Liver (tissue), 9 donors: Measurements from ENCODE around the gene SPI1. TPM values are rescaled to one million over a fixed set of nuclear protein-coding genes. Genes with fewer than 3 reads are reported as not detected.

ENCODE experiments used
- DNase-seq: peaks from one replicate; pipeline ENCODE4 v3.0.0-alpha.2; 2017; ENCODE audit warnings: low spot score
- H3K27ac ChIP-seq, 2 donors: one replicate each; pipeline ENCODE4 v1.7.0; 2013; ENCODE audit warnings: inconsistent platforms in 2 of 2, low read length in 2 of 2, control low read depth in 1 of 2, low read depth in 1 of 2, mild to moderate bottlenecking in 1 of 2
- H3K27me3 ChIP-seq, 4 donors: one replicate each; pipeline versions ENCODE4 v1.6.1 to v1.7.0; 2013; ENCODE audit warnings: low read length in 3 of 4, inconsistent platforms in 1 of 4, mild to moderate bottlenecking in 1 of 4, moderate library complexity in 1 of 4; ENCODE audit not compliant: control insufficient read depth in 4 of 4, insufficient read depth in 4 of 4
- H3K36me3 ChIP-seq, 4 donors: one replicate each; pipeline versions ENCODE4 v1.6.1 to v1.7.0; 2013; ENCODE audit warnings: low read length in 3 of 4, mild to moderate bottlenecking in 3 of 4, low read depth in 1 of 4, moderate library complexity in 1 of 4; ENCODE audit not compliant: control insufficient read depth in 4 of 4, insufficient read depth in 3 of 4
- H3K4me1 ChIP-seq, 4 donors: one replicate each; pipeline versions ENCODE4 v1.6.1 to v1.7.0; 2013; ENCODE audit warnings: low read length in 3 of 4, mild to moderate bottlenecking in 3 of 4, moderate library complexity in 1 of 4; ENCODE audit not compliant: control insufficient read depth in 4 of 4, insufficient read depth in 4 of 4
- H3K4me3 ChIP-seq, 3 donors: one replicate each; pipeline versions ENCODE4 v1.6.1 to v1.7.0; 2013; ENCODE audit warnings: low read length in 3 of 3, control low read depth in 1 of 3, low read depth in 1 of 3, mild to moderate bottlenecking in 1 of 3
- H3K9ac ChIP-seq, 2 donors: one replicate each; pipeline ENCODE4 v1.7.0; 2013; ENCODE audit warnings: low read length in 2 of 2, mild to moderate bottlenecking in 2 of 2, moderate library complexity in 2 of 2, control low read depth in 1 of 2, low read depth in 1 of 2
- H3K9me3 ChIP-seq, 4 donors: one replicate each; pipeline versions ENCODE4 v1.6.1 to v1.7.0; 2013; ENCODE audit warnings: low read length in 3 of 4; ENCODE audit not compliant: control insufficient read depth in 4 of 4
- ATF3 ChIP-seq: IDR thresholded peaks from 2 replicates; pipeline ENCODE4 v1.6.1; 2016; ENCODE audit warnings: antibody characterized with exemption
- CTCF ChIP-seq: fragments of 150-350 bp; IDR thresholded peaks from 2 replicates; pipeline ENCODE4 v1.5.1; 2017; ENCODE audit warnings: improper control_type of control experiment, low read depth, low read length; ENCODE audit not compliant: missing input control
- EGR1 ChIP-seq, 2 donors: IDR thresholded peaks; 2 replicates each; pipeline ENCODE4 v1.6.1; 2016 to 2018; ENCODE audit warnings: antibody characterized with exemption in 2 of 2, low read depth in 2 of 2
- FOXA1 ChIP-seq: IDR thresholded peaks from 2 replicates; pipeline ENCODE4 v1.6.1; 2016; ENCODE audit warnings: antibody characterized with exemption
- FOXA2 ChIP-seq: IDR thresholded peaks from 2 replicates; pipeline ENCODE4 v1.6.1; 2016; ENCODE audit warnings: antibody characterized with exemption
- GABPA ChIP-seq, 2 donors: IDR thresholded peaks in 1 of 2; conservative IDR thresholded peaks in 1 of 2; 2 replicates each; pipeline ENCODE4 v1.6.1; 2016; ENCODE audit warnings: antibody characterized with exemption in 2 of 2, mild to moderate bottlenecking in 1 of 2, moderate library complexity in 1 of 2
- HNF4A ChIP-seq, 2 donors: conservative IDR thresholded peaks; 2 replicates each; pipeline ENCODE4 v1.6.1; 2016; ENCODE audit warnings: antibody characterized with exemption in 2 of 2, mild to moderate bottlenecking in 2 of 2
- JUND ChIP-seq, 2 donors: IDR thresholded peaks; 2 replicates each; pipeline ENCODE4 v1.6.1; 2016; ENCODE audit warnings: antibody characterized with exemption in 2 of 2
- MAX ChIP-seq: IDR thresholded peaks from 2 replicates; pipeline ENCODE4 v1.6.1; 2016; ENCODE audit warnings: antibody characterized with exemption
- NR2F2 ChIP-seq: IDR thresholded peaks from 2 replicates; pipeline ENCODE4 v1.6.1; 2016; ENCODE audit warnings: antibody characterized with exemption
- RAD21 ChIP-seq, 2 donors: IDR thresholded peaks; 2 replicates each; pipeline ENCODE4 v1.6.1; 2016; ENCODE audit warnings: antibody characterized with exemption in 2 of 2, mild to moderate bottlenecking in 2 of 2
- REST ChIP-seq: IDR thresholded peaks from 2 replicates; pipeline ENCODE4 v1.6.1; 2016; ENCODE audit warnings: antibody characterized with exemption, mild to moderate bottlenecking
- SP1 ChIP-seq: IDR thresholded peaks from 2 replicates; pipeline ENCODE4 v1.6.1; 2018; ENCODE audit warnings: antibody characterized with exemption, mild to moderate bottlenecking
- TAF1 ChIP-seq: conservative IDR thresholded peaks from 2 replicates; pipeline ENCODE4 v1.6.1; 2016; ENCODE audit warnings: antibody characterized with exemption, mild to moderate bottlenecking
- YY1 ChIP-seq: IDR thresholded peaks from 2 replicates; pipeline ENCODE4 v1.6.1; 2016; ENCODE audit warnings: antibody characterized with exemption, mild to moderate bottlenecking
- ZBTB33 ChIP-seq: IDR thresholded peaks from 2 replicates; pipeline ENCODE4 v1.6.1; 2016; ENCODE audit warnings: antibody characterized with exemption
- WGBS: extraction: QIAGEN DNeasy Blood & Tissue Kit; methylation state at CpG from one replicate; pipeline ENCODE4 v1.1.7; 2013; 5-methylcytosine and 5-hydroxymethylcytosine counted together
- polyA plus RNA-seq, 2 donors: library from polyadenylated mRNA; stranded (reverse) in 1 of 2; unstranded in 1 of 2; fragments of 200-250 nt in 1 of 2; fragments of >200 nt in 1 of 2; fragmentation: Nextera tagmentation in 1 of 2; extraction: Ambion mirVana in 1 of 2; gene quantifications; one replicate each; pipeline versions ENCODE4 v1.2.1 to v1.2.3, GENCODE V29; 2013 to 2015
- total RNA-seq, 2 donors: library from RNA; depleted of rRNA; stranded (reverse); fragments of >200 nt; gene quantifications; one replicate each; pipeline ENCODE4 v1.2.3, GENCODE V29; 2014
- donor health status: healthy.
- donor health status: healthy.
- donor health status: healthy.
- donor health status: healthy.
- donor health status: healthy.

Gene SPI1
- total and polyA plus RNA-seq, 4 donors, result 2.3 to 14.4 (median 13.3) TPM

- peak within 1 kb of the TSS; percentile 86 to 99 for H3K27ac ChIP-seq
- H3K27me3 ChIP-seq, result no peaks in the 10 kb centered on the region
- WGBS, result 2% methylated on average over 70 of the region's 70 CpGs
- H3K4me3 ChIP-seq, result peak within 1 kb of the TSS; percentile 79 to 88 (median 86)
- H3K9ac ChIP-seq, result peak within 1 kb of the TSS; percentile 79 to 97
- peaks cover 0 to 18% (median 15%) of the 10 kb centered on the region in 4 donors for H3K4me1 ChIP-seq
- no peaks in the 10 kb centered on the region for H3K9me3 ChIP-seq
- peak; percentile 88 for DNase-seq
- peaks cover 0 to 4% (median 1%) of the 10 kb centered on the region in 4 donors for H3K36me3 ChIP-seq
- TF ChIP-seq MAX (no peak), JUND (IDR thresholded peaks at IDR 0.05) (peak in 1 of 2 donors; percentile 16), TAF1 (no peak), YY1 (peak; percentile 62), FOXA1 (no peak), ZBTB33 (no peak), GABPA (IDR thresholded peaks at IDR 0.05 in 1 of 2, conservative IDR thresholded peaks at IDR 0.05 in 1 of 2) (peak; percentile 79 to 91), ATF3 (no peak), RAD21 (IDR thresholded peaks at IDR 0.05) (peak; percentile 72 to 78), REST (peak; percentile 36), SP1 (peak; percentile 31), HNF4A (conservative IDR thresholded peaks at IDR 0.05) (no peak), CTCF (peak; percentile 78), FOXA2 (no peak), NR2F2 (no peak), EGR1 (IDR thresholded peaks at IDR 0.05; ENCODE audit: low read depth in 2 of 2) (peak in 1 of 2 donors; percentile 21)
Measured at GRCh38 chr11:47407746-47408590, 29.6 kb upstream of the SPI1 start, which contains the start of gene SLC39A13. Gene SLC39A13, plus strand, starts transcription at chr11:47408590. Its CDS starts 1,505 bp downstream, at chr11:47410095.
